LNCAP (cell line): Measurements from ENCODE around the gene RNH1.

ENCODE experiments used
- CTCF ChIP-seq: fragments of 450-650 bp; IDR thresholded peaks from 2 replicates; pipeline ENCODE4 v1.5.1; 2017; ENCODE audit warnings: mild to moderate bottlenecking

The RNH1 gene

DNA sequence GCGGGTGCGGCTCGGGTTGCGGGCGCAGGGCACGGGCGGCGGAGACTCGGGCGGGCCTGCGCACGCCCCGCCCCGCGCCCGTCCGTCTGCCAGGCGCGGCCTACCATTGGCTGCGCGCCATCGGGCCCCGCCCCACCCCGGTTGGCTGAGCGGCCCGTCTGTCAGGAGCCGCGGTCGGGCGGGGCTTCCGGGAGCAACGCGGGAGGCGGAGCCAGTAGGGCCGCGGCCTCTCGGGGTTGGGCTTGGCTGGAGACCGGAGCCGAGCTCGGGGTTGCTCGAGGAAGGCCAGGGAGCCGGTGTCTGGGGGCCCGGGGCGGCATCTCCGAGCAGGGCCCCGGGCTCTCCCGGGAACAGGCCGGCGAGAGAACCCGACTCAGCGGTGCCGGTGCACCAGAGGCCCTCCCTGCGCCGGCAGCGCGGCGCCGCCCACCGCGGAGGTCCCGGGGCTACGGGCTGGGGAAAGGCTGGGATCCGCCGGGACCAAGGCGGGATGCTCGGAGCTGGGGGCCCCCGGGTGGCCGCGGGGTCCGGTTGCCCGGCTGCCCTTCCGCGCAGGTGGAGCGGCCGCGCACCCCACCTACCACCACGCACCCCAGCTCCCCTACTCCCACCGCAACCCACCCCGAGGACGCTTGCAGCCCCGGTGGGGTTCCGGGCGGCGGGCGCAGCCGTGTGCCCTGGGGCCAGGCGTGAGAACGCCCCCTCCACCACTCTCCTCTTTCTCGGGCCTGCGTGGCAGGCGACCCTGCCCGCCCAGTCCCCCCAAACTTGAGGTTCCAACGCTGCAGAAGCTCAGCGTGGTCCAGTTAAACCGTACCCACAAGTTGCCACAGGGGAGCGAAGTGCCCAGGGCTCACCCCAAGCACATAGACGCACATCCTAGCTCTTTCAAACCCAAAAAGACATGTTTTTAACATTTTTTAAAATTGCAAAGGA, 28.7 kb upstream of the RNH1 start, which contains the start of gene HRAS:
TSS of gene HRAS (minus strand) at position 58 of the 936 bp plus-strand sequence.
- no peak for TF ChIP-seq CTCF

DNA sequence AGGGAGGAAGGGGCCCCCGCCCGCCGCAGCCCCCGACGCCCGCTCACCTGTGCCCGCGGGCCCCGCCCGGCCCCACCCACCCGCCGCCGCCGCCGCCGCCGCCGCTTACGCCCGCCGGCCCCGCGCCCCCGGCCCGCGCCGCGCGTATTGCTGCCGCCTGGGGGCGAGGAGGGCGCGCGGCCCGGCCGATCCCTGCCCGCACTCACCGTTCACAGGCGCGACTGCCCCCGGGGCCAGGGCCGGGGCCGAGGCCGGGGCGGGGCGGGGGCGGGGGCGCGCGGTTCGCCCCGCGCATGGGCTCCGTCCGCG, 28.1 kb upstream of the RNH1 start:
- TF ChIP-seq CTCF, result 0 out of 2 replicates have a peak, but pooled peaks have one; percentile 26

GRCh38 chr11:534396-535209, 27.6 kb upstream of the RNH1 start:
- no peak; the same call in 1 of the 2 replicates for TF ChIP-seq CTCF

DNA sequence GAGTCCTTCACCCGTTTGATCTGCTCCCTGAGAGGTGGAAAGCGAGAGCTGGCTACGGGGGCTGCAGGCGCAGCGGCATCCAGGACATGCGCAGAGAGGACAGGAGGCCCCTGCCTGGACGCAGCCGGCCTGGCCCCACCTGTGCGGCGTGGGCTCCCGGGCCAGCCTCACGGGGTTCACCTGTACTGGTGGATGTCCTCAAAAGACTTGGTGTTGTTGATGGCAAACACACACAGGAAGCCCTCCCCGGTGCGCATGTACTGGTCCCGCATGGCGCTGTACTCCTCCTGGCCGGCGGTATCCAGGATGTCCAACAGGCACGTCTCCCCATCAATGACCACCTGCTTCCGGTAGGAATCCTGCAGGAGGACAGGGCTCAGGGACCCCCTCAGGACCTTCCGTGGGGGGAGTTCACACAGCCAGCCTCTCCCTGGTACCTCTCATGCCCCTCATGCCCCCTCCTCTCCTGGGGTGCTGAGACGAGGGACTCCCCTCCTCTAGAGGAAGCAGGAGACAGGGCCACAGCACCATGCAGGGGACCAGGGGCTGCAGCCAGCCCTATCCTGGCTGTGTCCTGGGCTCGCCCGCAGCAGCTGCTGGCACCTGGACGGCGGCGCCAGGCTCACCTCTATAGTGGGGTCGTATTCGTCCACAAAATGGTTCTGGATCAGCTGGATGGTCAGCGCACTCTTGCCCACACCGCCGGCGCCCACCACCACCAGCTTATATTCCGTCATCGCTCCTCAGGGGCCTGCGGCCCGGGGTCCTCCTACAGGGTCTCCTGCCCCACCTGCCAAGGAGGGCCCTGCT, 26.7 kb upstream of the RNH1 start:
- no peak for TF ChIP-seq CTCF

DNA sequence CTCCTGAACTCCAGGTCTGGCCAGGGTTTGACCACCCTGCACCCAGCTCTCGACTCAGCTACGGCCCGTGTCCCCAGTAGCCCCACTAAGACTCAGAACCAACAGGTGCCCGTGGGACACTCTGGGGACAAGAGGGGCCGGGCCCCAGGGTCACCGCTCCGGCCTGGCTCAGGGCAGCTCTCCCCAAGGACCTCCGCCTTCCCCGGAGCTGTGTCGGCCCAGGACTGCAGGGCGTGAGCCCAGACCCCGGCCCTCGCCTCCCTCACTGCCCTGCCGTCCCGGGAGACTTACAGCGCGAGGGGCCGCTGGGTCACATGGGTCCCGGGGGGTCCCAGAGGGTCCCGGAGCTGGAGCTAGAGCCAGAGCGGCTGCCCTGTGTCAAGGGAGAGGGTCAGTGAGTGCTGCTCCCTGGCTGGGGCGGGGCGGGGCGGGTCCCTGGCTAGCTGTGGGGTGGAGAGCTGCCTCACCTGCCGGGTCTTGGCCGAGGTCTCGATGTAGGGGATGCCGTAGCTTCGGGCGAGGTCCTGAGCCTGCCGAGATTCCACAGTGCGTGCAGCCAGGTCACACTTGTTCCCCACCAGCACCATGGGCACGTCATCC, 26.0 kb upstream of the RNH1 start:
- no peak for TF ChIP-seq CTCF

DNA sequence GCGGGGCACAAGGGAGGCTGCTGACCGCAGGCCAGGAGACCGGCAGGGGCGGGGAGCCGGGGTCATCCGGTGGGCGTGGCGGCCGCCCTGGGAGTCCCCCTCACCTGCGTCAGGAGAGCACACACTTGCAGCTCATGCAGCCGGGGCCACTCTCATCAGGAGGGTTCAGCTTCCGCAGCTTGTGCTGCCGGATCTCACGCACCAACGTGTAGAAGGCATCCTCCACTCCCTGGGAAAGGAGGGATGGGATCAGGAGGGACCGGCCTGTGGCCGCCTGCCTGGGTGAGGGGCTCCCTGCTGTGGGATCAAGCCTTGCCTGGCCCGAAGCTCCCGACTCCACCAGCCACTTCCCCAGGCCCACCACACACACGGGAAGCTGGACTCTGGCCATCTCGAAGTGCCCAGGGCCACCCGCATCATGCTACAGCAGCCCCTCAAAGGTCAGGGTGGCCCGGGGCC, 25.5 kb upstream of the RNH1 start:
- no peak for TF ChIP-seq CTCF
